Limb (tissue), 2 donors: ENCODE results near the gene DGKZ.

Experiments used
- DNase-seq, 2 donors: peaks; one replicate each; pipeline ENCODE4 v3.0.0-alpha.2; 2016; ENCODE audit errors: extremely low spot score in 2 of 2

Gene DGKZ

GRCh38 chr11:46345881-46346484, 1.3 kb upstream of the DGKZ start:
- peak in 1 of 2 donors; percentile 28 for DNase-seq

GRCh38 chr11:46347637-46348311, 511 bp downstream of the DGKZ start:
- no peak for DNase-seq

GRCh38 chr11:46348566-46349401, 1.5 kb downstream of the DGKZ start:
- DNase-seq, result no peak

GRCh38 chr11:46350695-46351094, 3.4 kb downstream of the DGKZ start:
- no peak for DNase-seq

- no peak for DNase-seq
Observed at GRCh38 chr11:46351148-46351547, 3.9 kb downstream of the DGKZ start.

- no peak for DNase-seq
Observed at GRCh38 chr11:46351606-46352005, 4.3 kb downstream of the DGKZ start.

GRCh38 chr11:46352063-46352841, 5.0 kb downstream of the DGKZ start:
- DNase-seq, result peak in 1 of 2 donors; percentile 68

- no peak for DNase-seq
Observed at GRCh38 chr11:46353698-46354097, 6.4 kb downstream of the DGKZ start.

- no peak for DNase-seq
Observed at GRCh38 chr11:46356924-46357482, 9.7 kb downstream of the DGKZ start.

- no peak for DNase-seq
Observed at GRCh38 chr11:46357483-46357936, 10.2 kb downstream of the DGKZ start.

- no peak for DNase-seq
Observed at GRCh38 chr11:46359953-46360352, 12.7 kb downstream of the DGKZ start.

GRCh38 chr11:46360878-46361277, 13.6 kb downstream of the DGKZ start:
- no peak for DNase-seq

- peak; percentile 63 to 71 for DNase-seq
Observed at GRCh38 chr11:46361283-46362155, 14.3 kb downstream of the DGKZ start.

- no peak for DNase-seq
Observed at GRCh38 chr11:46362156-46363030, 15.1 kb downstream of the DGKZ start.

- no peak for DNase-seq
Observed at GRCh38 chr11:46363031-46363407, 15.8 kb downstream of the DGKZ start.

GRCh38 chr11:46363455-46364005, 16.3 kb downstream of the DGKZ start:
- DNase-seq, result no peak

- DNase-seq, result no peak
Observed at GRCh38 chr11:46364056-46364455, 16.8 kb downstream of the DGKZ start.

- DNase-seq, result no peak
Observed at GRCh38 chr11:46364791-46365190, 17.5 kb downstream of the DGKZ start.

GRCh38 chr11:46366260-46366659, 19.0 kb downstream of the DGKZ start:
- DNase-seq, result no peak
